Measurements from ENCODE around the gene SH3D21.

The SH3D21 gene

GRCh38 chr1:36341626-36342320 is 35.6 kb downstream of the SH3D21 start:
- DNase-seq (no peak), ATAC-seq (ENCODE audit: insufficient read depth, low read depth) (no peak)
- Histone ChIP-seq H3K9ac (ENCODE audit: low read depth, low read length) (no peak overlapping the region), H3K27me3 (ENCODE audit: insufficient read depth, low read length, poor library complexity) (no peaks in the 10 kb centered on the region), H3K4me2 (ENCODE audit: insufficient read depth, low read length) (no peak overlapping the region), H3K4me3 (ENCODE audit: low read depth in 1 of 2, low read length in 2 of 2) (no peak overlapping the region), H4K20me1 (ENCODE audit: insufficient read depth, low read length) (peaks cover 6% of the 10 kb centered on the region; the same call in 1 of the 2 replicates), H3K4me1 (ENCODE audit: insufficient read depth, low read length) (no peaks in the 10 kb centered on the region), H3K79me2 (ENCODE audit: insufficient read depth, low read length) (no peaks in the 10 kb centered on the region), H3K27ac (ENCODE audit: low read length) (no peak overlapping the region), H2AFZ (ENCODE audit: low read depth, low read length) (no peak overlapping the region), H3K9me3 (ENCODE audit: insufficient read depth, low read length, severe bottlenecking) (no peaks in the 10 kb centered on the region), H3K36me3 (ENCODE audit: insufficient read depth, low read length) (peaks cover 34% of the 10 kb centered on the region)
- no peak for TF ChIP-seq CTCF (IDR thresholded peaks at IDR 0.05; ENCODE audit: borderline replicate concordance, extremely low read depth, low read length, poor library complexity, severe bottlenecking)
- no peak for TF ChIP-seq EZH2 (IDR thresholded peaks at IDR 0.05; ENCODE audit: borderline replicate concordance, low read depth, low read length, severe bottlenecking)

GRCh38 chr1:36342426-36343185 is 36.4 kb downstream of the SH3D21 start:
- Histone ChIP-seq H3K79me2 (ENCODE audit: insufficient read depth, low read length) (no peaks in the 10 kb centered on the region), H2AFZ (ENCODE audit: low read depth, low read length) (no peak overlapping the region), H3K9me3 (ENCODE audit: insufficient read depth, low read length, severe bottlenecking) (no peaks in the 10 kb centered on the region), H3K27ac (ENCODE audit: low read length) (no peak overlapping the region), H4K20me1 (ENCODE audit: insufficient read depth, low read length) (peaks cover 6% of the 10 kb centered on the region; the same call in 1 of the 2 replicates), H3K4me1 (ENCODE audit: insufficient read depth, low read length) (no peaks in the 10 kb centered on the region), H3K27me3 (ENCODE audit: insufficient read depth, low read length, poor library complexity) (no peaks in the 10 kb centered on the region), H3K4me3 (ENCODE audit: low read depth in 1 of 2, low read length in 2 of 2) (no peak overlapping the region), H3K9ac (ENCODE audit: low read depth, low read length) (no peak overlapping the region), H3K36me3 (ENCODE audit: insufficient read depth, low read length) (peaks cover 40% of the 10 kb centered on the region), H3K4me2 (ENCODE audit: insufficient read depth, low read length) (no peak overlapping the region)
- ATAC-seq (ENCODE audit: insufficient read depth, low read depth) (peak; percentile 73), DNase-seq (peak; percentile 49)
- TF ChIP-seq EZH2 (IDR thresholded peaks at IDR 0.05; ENCODE audit: borderline replicate concordance, low read depth, low read length, severe bottlenecking) (no peak), CTCF (IDR thresholded peaks at IDR 0.05; ENCODE audit: borderline replicate concordance, extremely low read depth, low read length, poor library complexity, severe bottlenecking) (peak; percentile 78)

- H3K79me2 ChIP-seq (ENCODE audit: insufficient read depth, low read length) = no peaks in the 10 kb centered on the region
- H3K4me1 ChIP-seq (ENCODE audit: insufficient read depth, low read length) = no peaks in the 10 kb centered on the region
- DNase-seq (no peak), ATAC-seq (ENCODE audit: insufficient read depth, low read depth) (no peak)
- no peak overlapping the region for H3K4me3 ChIP-seq (ENCODE audit: low read depth in 1 of 2, low read length in 2 of 2)
- no peaks in the 10 kb centered on the region for H3K27me3 ChIP-seq (ENCODE audit: insufficient read depth, low read length, poor library complexity)
- no peak overlapping the region for H2AFZ ChIP-seq (ENCODE audit: low read depth, low read length)
- H3K4me2 ChIP-seq (ENCODE audit: insufficient read depth, low read length) = no peak overlapping the region
- H3K9ac ChIP-seq (ENCODE audit: low read depth, low read length) = no peak overlapping the region
- H3K27ac ChIP-seq (ENCODE audit: low read length) = no peak overlapping the region
- H3K36me3 ChIP-seq (ENCODE audit: insufficient read depth, low read length) = peaks cover 51% of the 10 kb centered on the region
- peaks cover 6% of the 10 kb centered on the region; the same call in 1 of the 2 replicates for H4K20me1 ChIP-seq (ENCODE audit: insufficient read depth, low read length)
- TF ChIP-seq EZH2 (IDR thresholded peaks at IDR 0.05; ENCODE audit: borderline replicate concordance, low read depth, low read length, severe bottlenecking) (no peak), CTCF (IDR thresholded peaks at IDR 0.05; ENCODE audit: borderline replicate concordance, extremely low read depth, low read length, poor library complexity, severe bottlenecking) (no peak)
- no peaks in the 10 kb centered on the region for H3K9me3 ChIP-seq (ENCODE audit: insufficient read depth, low read length, severe bottlenecking)
Observed at GRCh38 chr1:36343651-36344394, 37.7 kb downstream of the SH3D21 start.
